HepG2 (cell line): ENCODE measurements around the gene SYT8. TPM values are rescaled to one million over a fixed set of nuclear protein-coding genes. Genes with fewer than 3 reads are reported as not detected.
A peak's percentile ranks its signal among the peaks of the same experiment; 100 is the strongest.

Experiments used
- CEBPG ChIP-seq: IDR thresholded peaks from 2 replicates; pipeline ENCODE4 v1.6.1; 2016
- GPN1 ChIP-seq: sonication (generic); formaldehyde crosslinking; IDR thresholded peaks from 2 replicates; pipeline ENCODE4 v1.5.1; 2020; ENCODE audit warnings: missing genetic modification reagents, borderline replicate concordance
- JDP2 ChIP-seq: sonication (generic); formaldehyde crosslinking; IDR thresholded peaks from 2 replicates; pipeline ENCODE4 v1.8.1; 2022; ENCODE audit warnings: missing genetic modification reagents, borderline replicate concordance
- NFYB ChIP-seq: sonication (generic); formaldehyde crosslinking; IDR thresholded peaks from 2 replicates; pipeline ENCODE4 v1.4.0; 2020; ENCODE audit warnings: missing genetic modification reagents
- PAWR ChIP-seq: sonication (generic); formaldehyde crosslinking; IDR thresholded peaks from 2 replicates; pipeline ENCODE4 v1.4.0; 2020; ENCODE audit warnings: missing genetic modification reagents, mild to moderate bottlenecking, borderline replicate concordance
- THAP11 ChIP-seq: IDR thresholded peaks from 2 replicates; pipeline ENCODE4 v1.6.1; 2016; ENCODE audit warnings: missing biosample characterization, missing genetic modification reagents
- ZBTB42 ChIP-seq: sonication (generic); formaldehyde crosslinking; IDR thresholded peaks from 2 replicates; pipeline ENCODE4 v1.5.0; 2020; ENCODE audit warnings: mild to moderate bottlenecking, missing genetic modification reagents
- ZMYM2 ChIP-seq: sonication (generic); formaldehyde crosslinking; IDR thresholded peaks from 2 replicates; pipeline ENCODE4 v1.8.0; 2022; ENCODE audit warnings: mild to moderate bottlenecking, missing genetic modification reagents
- ZNF672 ChIP-seq: sonication (generic); formaldehyde crosslinking; IDR thresholded peaks from 2 replicates; pipeline ENCODE4 v1.8.1; 2022; ENCODE audit warnings: missing genetic modification reagents
- polyA plus RNA-seq, 8 experiments: library from polyadenylated mRNA; depleted of rRNA in 3 of 8; stranded (reverse) in 7 of 8; unstranded in 1 of 8; fragments of >200 nt; fragmentation: Illumina TruSeq in 4 of 8; extraction: Trizol in 4 of 8; gene quantifications; 2 replicates each; pipeline versions ENCODE4 v1.2.1 to v1.2.3, GENCODE V29; 2011 to 2016; ENCODE audit warnings: low read depth in 4 of 8, missing spikeins in 1 of 8, mixed read lengths in 1 of 8; ENCODE audit not compliant: insufficient read depth in 1 of 8
- total RNA-seq, 5 experiments: library from RNA; depleted of rRNA; stranded (reverse); fragments of >200 nt; fragmentation: Illumina TruSeq; extraction: Trizol; gene quantifications; 2 replicates each; pipeline ENCODE4 v1.2.3, GENCODE V29; 2016; ENCODE audit warnings: low read depth in 1 of 5
- TF ChIP-seq, protein P1 (sequence below): sonication (generic); formaldehyde crosslinking; IDR thresholded peaks from 2 replicates; pipeline ENCODE4 v1.4.0; 2020; ENCODE audit warnings: missing genetic modification reagents, borderline replicate concordance
- TF ChIP-seq, protein P2 (sequence below): IDR thresholded peaks from 2 replicates; pipeline ENCODE4 v1.6.1; 2012; ENCODE audit warnings: low read depth, low read length, improper control_type of control experiment
- TF ChIP-seq, protein P3 (sequence below): sonication (generic); formaldehyde crosslinking; IDR thresholded peaks from 2 replicates; pipeline ENCODE4 v1.4.0; 2020; ENCODE audit warnings: missing genetic modification reagents
- TF ChIP-seq, protein P4 (sequence below): sonication (generic); formaldehyde crosslinking; IDR thresholded peaks from 2 replicates; pipeline ENCODE4 v1.8.0; 2022; ENCODE audit warnings: mild to moderate bottlenecking, missing genetic modification reagents, moderate library complexity
- TF ChIP-seq, protein P5 (sequence below): sonication (generic); formaldehyde crosslinking; IDR thresholded peaks from 2 replicates; pipeline ENCODE4 v1.5.0; 2020; ENCODE audit warnings: missing genetic modification reagents
- TF ChIP-seq, protein P6 (sequence below): sonication (generic); formaldehyde crosslinking; IDR thresholded peaks from 2 replicates; pipeline ENCODE4 v1.8.1; 2022; ENCODE audit warnings: low read depth, mild to moderate bottlenecking, missing genetic modification reagents
- TF ChIP-seq, protein P7 (sequence below): sonication (generic); formaldehyde crosslinking; IDR thresholded peaks from 2 replicates; pipeline ENCODE4 v1.4.0; 2020; ENCODE audit warnings: mild to moderate bottlenecking, missing genetic modification reagents

Gene SYT8
- total and polyA plus RNA-seq, 2 of the 13 experiments (the other 11 are each of a cell fraction or from before 2014, with no cell fraction given): 0.60 to 2.3 TPM

DNA sequence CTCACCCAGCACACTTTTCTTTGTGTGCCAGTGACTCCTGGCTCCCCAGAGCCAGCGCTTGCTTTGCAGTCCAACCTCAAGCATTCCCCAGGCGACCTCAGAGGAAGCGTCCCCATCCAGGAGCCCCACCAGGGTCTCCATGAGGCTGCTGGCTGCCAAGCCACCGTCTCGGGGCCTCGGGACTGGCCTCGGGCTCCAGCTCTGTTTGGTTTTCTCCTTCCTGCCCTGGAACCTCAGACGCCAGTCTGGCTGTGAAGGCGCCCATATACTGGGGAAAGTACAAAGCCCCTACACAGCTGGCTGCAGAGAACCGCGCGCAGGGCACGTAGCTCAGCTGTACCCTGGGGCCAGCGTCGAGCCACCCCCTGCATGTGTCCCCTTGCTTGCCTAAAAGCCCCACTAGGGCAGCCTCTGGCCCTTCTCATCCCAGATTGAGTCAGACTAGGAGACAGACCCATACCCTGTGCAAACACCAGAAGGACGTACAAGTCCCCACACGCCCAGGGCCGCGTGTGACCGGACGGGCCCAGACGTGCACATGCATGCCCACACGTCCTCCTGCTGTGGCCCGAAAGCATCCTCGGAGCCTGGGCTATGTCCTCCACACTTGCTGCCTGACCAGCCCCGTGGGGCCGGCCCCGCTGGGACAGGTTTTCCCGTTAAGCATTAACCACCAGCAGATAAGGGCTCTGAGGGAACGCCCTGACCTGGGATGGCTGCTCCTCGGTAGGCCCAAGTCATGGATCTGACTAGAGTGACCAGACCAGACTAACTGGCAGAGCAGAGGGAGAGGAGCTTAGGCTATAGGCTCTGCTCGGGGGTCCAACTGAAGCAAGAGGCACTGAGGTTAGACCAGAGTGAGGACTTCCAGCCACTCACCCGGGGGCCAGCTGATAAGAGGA lies 4.2 kb upstream of the SYT8 start (continued):
- TF ChIP-seq, protein P1, sequence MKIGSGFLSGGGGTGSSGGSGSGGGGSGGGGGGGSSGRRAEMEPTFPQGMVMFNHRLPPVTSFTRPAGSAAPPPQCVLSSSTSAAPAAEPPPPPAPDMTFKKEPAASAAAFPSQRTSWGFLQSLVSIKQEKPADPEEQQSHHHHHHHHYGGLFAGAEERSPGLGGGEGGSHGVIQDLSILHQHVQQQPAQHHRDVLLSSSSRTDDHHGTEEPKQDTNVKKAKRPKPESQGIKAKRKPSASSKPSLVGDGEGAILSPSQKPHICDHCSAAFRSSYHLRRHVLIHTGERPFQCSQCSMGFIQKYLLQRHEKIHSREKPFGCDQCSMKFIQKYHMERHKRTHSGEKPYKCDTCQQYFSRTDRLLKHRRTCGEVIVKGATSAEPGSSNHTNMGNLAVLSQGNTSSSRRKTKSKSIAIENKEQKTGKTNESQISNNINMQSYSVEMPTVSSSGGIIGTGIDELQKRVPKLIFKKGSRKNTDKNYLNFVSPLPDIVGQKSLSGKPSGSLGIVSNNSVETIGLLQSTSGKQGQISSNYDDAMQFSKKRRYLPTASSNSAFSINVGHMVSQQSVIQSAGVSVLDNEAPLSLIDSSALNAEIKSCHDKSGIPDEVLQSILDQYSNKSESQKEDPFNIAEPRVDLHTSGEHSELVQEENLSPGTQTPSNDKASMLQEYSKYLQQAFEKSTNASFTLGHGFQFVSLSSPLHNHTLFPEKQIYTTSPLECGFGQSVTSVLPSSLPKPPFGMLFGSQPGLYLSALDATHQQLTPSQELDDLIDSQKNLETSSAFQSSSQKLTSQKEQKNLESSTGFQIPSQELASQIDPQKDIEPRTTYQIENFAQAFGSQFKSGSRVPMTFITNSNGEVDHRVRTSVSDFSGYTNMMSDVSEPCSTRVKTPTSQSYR (CRISPR knock-in tag): peak; percentile 44; the same call in 1 of the 2 replicates
- no peak for TF ChIP-seq CEBPG (CRISPR knock-in tag)
- peak; percentile 80; the same call in 1 of the 2 replicates for TF ChIP-seq ZBTB42 (CRISPR knock-in tag)
- TF ChIP-seq, protein P2, sequence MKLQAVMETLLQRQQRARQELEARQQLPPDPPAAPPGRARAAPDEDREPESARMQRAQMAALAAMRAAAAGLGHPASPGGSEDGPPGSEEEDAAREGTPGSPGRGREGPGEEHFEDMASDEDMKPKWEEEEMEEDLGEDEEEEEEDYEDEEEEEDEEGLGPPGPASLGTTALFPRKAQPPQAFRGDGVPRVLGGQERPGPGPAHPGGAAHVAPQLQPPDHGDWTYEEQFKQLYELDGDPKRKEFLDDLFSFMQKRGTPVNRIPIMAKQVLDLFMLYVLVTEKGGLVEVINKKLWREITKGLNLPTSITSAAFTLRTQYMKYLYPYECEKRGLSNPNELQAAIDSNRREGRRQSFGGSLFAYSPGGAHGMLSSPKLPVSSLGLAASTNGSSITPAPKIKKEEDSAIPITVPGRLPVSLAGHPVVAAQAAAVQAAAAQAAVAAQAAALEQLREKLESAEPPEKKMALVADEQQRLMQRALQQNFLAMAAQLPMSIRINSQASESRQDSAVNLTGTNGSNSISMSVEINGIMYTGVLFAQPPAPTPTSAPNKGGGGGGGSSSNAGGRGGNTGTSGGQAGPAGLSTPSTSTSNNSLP: no peak
- no peak; the same call in 1 of the 2 replicates for TF ChIP-seq JDP2 (CRISPR knock-in tag)
- no peak; the same call in 1 of the 2 replicates for TF ChIP-seq THAP11
- TF ChIP-seq, protein P3, sequence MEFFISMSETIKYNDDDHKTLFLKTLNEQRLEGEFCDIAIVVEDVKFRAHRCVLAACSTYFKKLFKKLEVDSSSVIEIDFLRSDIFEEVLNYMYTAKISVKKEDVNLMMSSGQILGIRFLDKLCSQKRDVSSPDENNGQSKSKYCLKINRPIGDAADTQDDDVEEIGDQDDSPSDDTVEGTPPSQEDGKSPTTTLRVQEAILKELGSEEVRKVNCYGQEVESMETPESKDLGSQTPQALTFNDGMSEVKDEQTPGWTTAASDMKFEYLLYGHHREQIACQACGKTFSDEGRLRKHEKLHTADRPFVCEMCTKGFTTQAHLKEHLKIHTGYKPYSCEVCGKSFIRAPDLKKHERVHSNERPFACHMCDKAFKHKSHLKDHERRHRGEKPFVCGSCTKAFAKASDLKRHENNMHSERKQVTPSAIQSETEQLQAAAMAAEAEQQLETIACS (CRISPR knock-in tag): no peak
- no peak for TF ChIP-seq ZNF672 (CRISPR knock-in tag)
- no peak for TF ChIP-seq NFYB
- no peak for TF ChIP-seq PAWR (CRISPR knock-in tag)
- no peak for TF ChIP-seq GPN1 (CRISPR knock-in tag)
- TF ChIP-seq, protein P4, sequence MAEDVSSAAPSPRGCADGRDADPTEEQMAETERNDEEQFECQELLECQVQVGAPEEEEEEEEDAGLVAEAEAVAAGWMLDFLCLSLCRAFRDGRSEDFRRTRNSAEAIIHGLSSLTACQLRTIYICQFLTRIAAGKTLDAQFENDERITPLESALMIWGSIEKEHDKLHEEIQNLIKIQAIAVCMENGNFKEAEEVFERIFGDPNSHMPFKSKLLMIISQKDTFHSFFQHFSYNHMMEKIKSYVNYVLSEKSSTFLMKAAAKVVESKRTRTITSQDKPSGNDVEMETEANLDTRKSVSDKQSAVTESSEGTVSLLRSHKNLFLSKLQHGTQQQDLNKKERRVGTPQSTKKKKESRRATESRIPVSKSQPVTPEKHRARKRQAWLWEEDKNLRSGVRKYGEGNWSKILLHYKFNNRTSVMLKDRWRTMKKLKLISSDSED (CRISPR knock-in tag): 0 out of 2 replicates have a peak, but pooled peaks have one; percentile 51
- TF ChIP-seq, protein P5, sequence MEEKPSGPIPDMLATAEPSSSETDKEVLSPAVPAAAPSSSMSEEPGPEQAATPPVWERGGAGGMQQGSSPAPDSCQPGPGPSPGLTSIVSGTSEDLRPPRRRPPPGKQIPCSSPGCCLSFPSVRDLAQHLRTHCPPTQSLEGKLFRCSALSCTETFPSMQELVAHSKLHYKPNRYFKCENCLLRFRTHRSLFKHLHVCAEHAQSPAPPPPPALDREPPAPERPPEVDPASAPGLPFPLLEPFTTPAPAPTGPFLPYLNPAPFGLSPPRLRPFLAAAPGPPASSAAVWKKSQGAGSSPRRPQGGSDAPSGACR (CRISPR knock-in tag): peak; percentile 80
- TF ChIP-seq, protein P6, sequence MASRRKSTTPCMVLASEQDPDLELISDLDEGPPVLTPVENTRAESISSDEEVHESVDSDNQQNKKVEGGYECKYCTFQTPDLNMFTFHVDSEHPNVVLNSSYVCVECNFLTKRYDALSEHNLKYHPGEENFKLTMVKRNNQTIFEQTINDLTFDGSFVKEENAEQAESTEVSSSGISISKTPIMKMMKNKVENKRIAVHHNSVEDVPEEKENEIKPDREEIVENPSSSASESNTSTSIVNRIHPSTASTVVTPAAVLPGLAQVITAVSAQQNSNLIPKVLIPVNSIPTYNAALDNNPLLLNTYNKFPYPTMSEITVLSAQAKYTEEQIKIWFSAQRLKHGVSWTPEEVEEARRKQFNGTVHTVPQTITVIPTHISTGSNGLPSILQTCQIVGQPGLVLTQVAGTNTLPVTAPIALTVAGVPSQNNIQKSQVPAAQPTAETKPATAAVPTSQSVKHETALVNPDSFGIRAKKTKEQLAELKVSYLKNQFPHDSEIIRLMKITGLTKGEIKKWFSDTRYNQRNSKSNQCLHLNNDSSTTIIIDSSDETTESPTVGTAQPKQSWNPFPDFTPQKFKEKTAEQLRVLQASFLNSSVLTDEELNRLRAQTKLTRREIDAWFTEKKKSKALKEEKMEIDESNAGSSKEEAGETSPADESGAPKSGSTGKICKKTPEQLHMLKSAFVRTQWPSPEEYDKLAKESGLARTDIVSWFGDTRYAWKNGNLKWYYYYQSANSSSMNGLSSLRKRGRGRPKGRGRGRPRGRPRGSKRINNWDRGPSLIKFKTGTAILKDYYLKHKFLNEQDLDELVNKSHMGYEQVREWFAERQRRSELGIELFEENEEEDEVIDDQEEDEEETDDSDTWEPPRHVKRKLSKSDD (CRISPR knock-in tag): no peak
- peak; percentile 82 for TF ChIP-seq ZMYM2
- TF ChIP-seq, protein P7, sequence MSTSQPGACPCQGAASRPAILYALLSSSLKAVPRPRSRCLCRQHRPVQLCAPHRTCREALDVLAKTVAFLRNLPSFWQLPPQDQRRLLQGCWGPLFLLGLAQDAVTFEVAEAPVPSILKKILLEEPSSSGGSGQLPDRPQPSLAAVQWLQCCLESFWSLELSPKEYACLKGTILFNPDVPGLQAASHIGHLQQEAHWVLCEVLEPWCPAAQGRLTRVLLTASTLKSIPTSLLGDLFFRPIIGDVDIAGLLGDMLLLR (CRISPR knock-in tag): no peak
